ENCODE data around the gene CNTNAP1.
A peak's percentile ranks its signal among the peaks of the same experiment; 100 is the strongest.

The CNTNAP1 gene

GRCh38 chr17:42670789-42671657 lies 11.3 kb upstream of the CNTNAP1 start:
- H3K27ac ChIP-seq (ENCODE audit: low read length) = no peak overlapping the region
- no peaks in the 10 kb centered on the region for H3K27me3 ChIP-seq (replicated peaks; ENCODE audit: insufficient read depth, low read length)
- H3K79me2 ChIP-seq (ENCODE audit: low read length) = peaks cover 64% of the 10 kb centered on the region
- TF ChIP-seq, protein P1, sequence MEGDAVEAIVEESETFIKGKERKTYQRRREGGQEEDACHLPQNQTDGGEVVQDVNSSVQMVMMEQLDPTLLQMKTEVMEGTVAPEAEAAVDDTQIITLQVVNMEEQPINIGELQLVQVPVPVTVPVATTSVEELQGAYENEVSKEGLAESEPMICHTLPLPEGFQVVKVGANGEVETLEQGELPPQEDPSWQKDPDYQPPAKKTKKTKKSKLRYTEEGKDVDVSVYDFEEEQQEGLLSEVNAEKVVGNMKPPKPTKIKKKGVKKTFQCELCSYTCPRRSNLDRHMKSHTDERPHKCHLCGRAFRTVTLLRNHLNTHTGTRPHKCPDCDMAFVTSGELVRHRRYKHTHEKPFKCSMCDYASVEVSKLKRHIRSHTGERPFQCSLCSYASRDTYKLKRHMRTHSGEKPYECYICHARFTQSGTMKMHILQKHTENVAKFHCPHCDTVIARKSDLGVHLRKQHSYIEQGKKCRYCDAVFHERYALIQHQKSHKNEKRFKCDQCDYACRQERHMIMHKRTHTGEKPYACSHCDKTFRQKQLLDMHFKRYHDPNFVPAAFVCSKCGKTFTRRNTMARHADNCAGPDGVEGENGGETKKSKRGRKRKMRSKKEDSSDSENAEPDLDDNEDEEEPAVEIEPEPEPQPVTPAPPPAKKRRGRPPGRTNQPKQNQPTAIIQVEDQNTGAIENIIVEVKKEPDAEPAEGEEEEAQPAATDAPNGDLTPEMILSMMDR (IDR thresholded peaks at IDR 0.05; ENCODE audit: low read length) = no peak
- TF ChIP-seq EZH2 (optimal IDR thresholded peaks at IDR 0.05; ENCODE audit: low read depth, low read length) = no peak
- no peak for TF ChIP-seq EZH2phosphoT487 (IDR thresholded peaks at IDR 0.05; ENCODE audit: low read length)
- no peak overlapping the region for H2AFZ ChIP-seq (ENCODE audit: low read length)
- no peak overlapping the region for H3K9ac ChIP-seq (ENCODE audit: low read length)
- no peak overlapping the region for H3K4me2 ChIP-seq (ENCODE audit: low read depth, low read length)
- no peaks in the 10 kb centered on the region for H3K9me2 ChIP-seq (replicated peaks; ENCODE audit: insufficient read depth, low read length)
- H3K9me3 ChIP-seq (replicated peaks; ENCODE audit: insufficient read depth, low read length) = no peaks in the 10 kb centered on the region
- peak; percentile 2 for DNase-seq
- H3F3A ChIP-seq (ENCODE audit: insufficient read depth, low read length) = 0 out of 2 replicates have a peak, but pooled peaks cover 13% of the 10 kb centered on the region
- H4K20me1 ChIP-seq (ENCODE audit: insufficient read depth, low read length) = no peaks in the 10 kb centered on the region
- H3K4me3 ChIP-seq (ENCODE audit: low read length) = no peak overlapping the region
- H3K4me1 ChIP-seq (ENCODE audit: low read length) = 0 out of 2 replicates have a peak, but pooled peaks cover 6% of the 10 kb centered on the region
- peaks cover 16% of the 10 kb centered on the region for H3K36me3 ChIP-seq (replicated peaks; ENCODE audit: insufficient read depth, low read length)

DNA sequence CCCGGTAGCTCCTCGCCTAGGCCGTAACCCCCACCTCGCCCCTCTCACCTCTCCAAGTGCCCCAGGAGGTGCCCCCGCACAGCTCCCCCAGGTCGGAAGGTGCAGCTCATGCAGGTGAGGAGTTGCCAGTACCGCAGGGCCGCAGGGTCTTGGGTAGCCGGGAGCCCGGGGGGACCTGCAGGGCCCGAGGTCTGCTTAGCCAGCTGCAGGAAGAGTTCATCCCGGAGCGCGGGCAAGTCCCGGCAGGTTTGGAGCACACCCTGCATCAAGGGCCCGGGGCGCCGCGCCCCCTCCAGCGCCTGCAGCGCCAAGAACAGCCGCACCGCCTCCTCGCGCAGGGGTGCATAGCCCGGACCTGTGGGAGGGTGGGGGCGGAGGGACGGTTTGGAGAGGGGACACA lies 10.3 kb upstream of the CNTNAP1 start:
- DNase-seq = no peak
- Histone ChIP-seq H3K4me3 (ENCODE audit: low read length) (no peak overlapping the region), H3K36me3 (replicated peaks; ENCODE audit: insufficient read depth, low read length) (peaks cover 16% of the 10 kb centered on the region), H3K9ac (ENCODE audit: low read length) (no peak overlapping the region), H3F3A (ENCODE audit: insufficient read depth, low read length) (0 out of 2 replicates have a peak, but pooled peaks cover 10% of the 10 kb centered on the region), H3K9me3 (replicated peaks; ENCODE audit: insufficient read depth, low read length) (no peaks in the 10 kb centered on the region), H3K4me2 (ENCODE audit: low read depth, low read length) (no peak overlapping the region), H3K79me2 (ENCODE audit: low read length) (peaks cover 72% of the 10 kb centered on the region), H3K27ac (ENCODE audit: low read length) (no peak overlapping the region), H4K20me1 (ENCODE audit: insufficient read depth, low read length) (no peaks in the 10 kb centered on the region), H3K9me2 (replicated peaks; ENCODE audit: insufficient read depth, low read length) (no peaks in the 10 kb centered on the region), H2AFZ (ENCODE audit: low read length) (no peak overlapping the region), H3K4me1 (ENCODE audit: low read length) (0 out of 2 replicates have a peak, but pooled peaks cover 6% of the 10 kb centered on the region), H3K27me3 (replicated peaks; ENCODE audit: insufficient read depth, low read length) (no peaks in the 10 kb centered on the region)
- no peak for TF ChIP-seq EZH2phosphoT487 (IDR thresholded peaks at IDR 0.05; ENCODE audit: low read length)
- TF ChIP-seq, protein P1 (IDR thresholded peaks at IDR 0.05; ENCODE audit: low read length) = no peak

GRCh38 chr17:42673266-42673884 lies 9.0 kb upstream of the CNTNAP1 start:
- 0 out of 2 replicates have a peak, but pooled peaks cover 6% of the 10 kb centered on the region for H3K4me1 ChIP-seq (ENCODE audit: low read length)
- H3K9ac ChIP-seq (ENCODE audit: low read length) = no peak overlapping the region
- H4K20me1 ChIP-seq (ENCODE audit: insufficient read depth, low read length) = no peaks in the 10 kb centered on the region

More at GRCh38 chr17:42673266-42673884, 9.0 kb upstream of the CNTNAP1 start:
- H3F3A ChIP-seq (ENCODE audit: insufficient read depth, low read length) = peaks cover 7% of the 10 kb centered on the region
- H3K4me2 ChIP-seq (ENCODE audit: low read depth, low read length) = no peak overlapping the region
- no peaks in the 10 kb centered on the region for H3K9me3 ChIP-seq (replicated peaks; ENCODE audit: insufficient read depth, low read length)
- H2AFZ ChIP-seq (ENCODE audit: low read length) = no peak overlapping the region
- no peaks in the 10 kb centered on the region for H3K27me3 ChIP-seq (replicated peaks; ENCODE audit: insufficient read depth, low read length)
- peaks cover 16% of the 10 kb centered on the region for H3K36me3 ChIP-seq (replicated peaks; ENCODE audit: insufficient read depth, low read length)
- TF ChIP-seq, protein P1 (IDR thresholded peaks at IDR 0.05; ENCODE audit: low read length) = no peak
- no peak for TF ChIP-seq EZH2phosphoT487 (IDR thresholded peaks at IDR 0.05; ENCODE audit: low read length)
- no peak for TF ChIP-seq EZH2 (optimal IDR thresholded peaks at IDR 0.05; ENCODE audit: low read depth, low read length)
- no peak for DNase-seq
- no peak overlapping the region for H3K4me3 ChIP-seq (ENCODE audit: low read length)
- H3K27ac ChIP-seq (ENCODE audit: low read length) = no peak overlapping the region
- H3K9me2 ChIP-seq (replicated peaks; ENCODE audit: insufficient read depth, low read length) = no peaks in the 10 kb centered on the region
- H3K79me2 ChIP-seq (ENCODE audit: low read length) = peaks cover 78% of the 10 kb centered on the region

Measured in MM.1S (cell line).